Effector memory CD8-positive, alpha-beta T cell (primary cell): ENCODE data around the gene FBLN2.

ENCODE experiments used
- ATAC-seq: fragments of 150-1000 bp; cut with Tn5 transposase; replicated peaks from 2 replicates; pipeline ENCODE4 v1.10.0; 2021; ENCODE audit warnings: mild to moderate bottlenecking, moderate library complexity
- DNase-seq, 3 experiments: peaks; one replicate each; pipeline ENCODE4 v3.0.0; 2021
- H3K27ac Mint-ChIP-seq, 2 donors: one replicate each; pipeline ENCODE4 v1.8.0; 2022; ENCODE audit warnings: mild to moderate bottlenecking in 2 of 2, mixed read lengths in 2 of 2, moderate library complexity in 2 of 2
- H3K27me3 Mint-ChIP-seq, 2 donors: one replicate each; pipeline ENCODE4 v1.8.0; 2022; ENCODE audit warnings: mixed read lengths in 2 of 2
- H3K36me3 Mint-ChIP-seq: one replicate; pipeline ENCODE4 v1.8.0; 2022; ENCODE audit warnings: mild to moderate bottlenecking, moderate library complexity, mixed read lengths; ENCODE audit not compliant: insufficient read depth
- H3K4me1 Mint-ChIP-seq, 2 donors: one replicate each; pipeline ENCODE4 v1.8.0; 2022; ENCODE audit warnings: low read depth in 2 of 2, mixed read lengths in 2 of 2
- H3K4me3 Mint-ChIP-seq, 2 donors: one replicate each; pipeline ENCODE4 v1.8.0; 2022; ENCODE audit warnings: mild to moderate bottlenecking in 2 of 2, mixed read lengths in 2 of 2, moderate library complexity in 2 of 2
- H3K9me3 Mint-ChIP-seq, 2 donors: one replicate each; pipeline ENCODE4 v1.8.0; 2022; ENCODE audit warnings: mixed read lengths in 2 of 2

FBLN2 gene

GRCh38 chr3:13623101-13623654, 74.3 kb downstream of the FBLN2 start:
- peaks cover 6% of the 10 kb centered on the region in 2 donors for H3K4me1 Mint-ChIP-seq
- no peak overlapping the region for H3K4me3 Mint-ChIP-seq
- H3K27ac Mint-ChIP-seq: no peak overlapping the region
- no peak for ATAC-seq
- H3K9me3 Mint-ChIP-seq: peaks cover 0 to 4% of the 10 kb centered on the region in 2 donors
- H3K27me3 Mint-ChIP-seq: peaks cover 0 to 5% of the 10 kb centered on the region in 2 donors
- no peak for DNase-seq
- H3K36me3 Mint-ChIP-seq: no peaks in the 10 kb centered on the region

GRCh38 chr3:13624021-13624420, 75.1 kb downstream of the FBLN2 start:
- H3K4me3 Mint-ChIP-seq: no peak overlapping the region
- H3K4me1 Mint-ChIP-seq: peaks cover 6% of the 10 kb centered on the region in 2 donors
- H3K27ac Mint-ChIP-seq: no peak overlapping the region
- no peaks in the 10 kb centered on the region for H3K36me3 Mint-ChIP-seq
- peaks cover 0 to 4% of the 10 kb centered on the region in 2 donors for H3K9me3 Mint-ChIP-seq
- no peak for DNase-seq
- H3K27me3 Mint-ChIP-seq: peaks cover under 1 to 5% of the 10 kb centered on the region in 2 donors
- no peak for ATAC-seq

GRCh38 chr3:13624671-13625125, 75.8 kb downstream of the FBLN2 start:
- Mint-ChIP-seq H3K36me3 (no peaks in the 10 kb centered on the region), H3K27me3 (peaks cover 6 to 8% of the 10 kb centered on the region in 2 donors), H3K4me3 (no peak overlapping the region), H3K9me3 (peaks cover 0 to 4% of the 10 kb centered on the region in 2 donors), H3K27ac (peak overlapping the region in 1 of 2 donors; percentile 18), H3K4me1 (peaks cover 6% of the 10 kb centered on the region in 2 donors)
- DNase-seq: no peak
- ATAC-seq: no peak

- H3K4me3 Mint-ChIP-seq: no peak overlapping the region
These were observed 77.5 kb downstream of the FBLN2 start for GRCh38 chr3:13626396-13626795.

GRCh38 chr3:13626915-13627460, 78.1 kb downstream of the FBLN2 start:
- Mint-ChIP-seq H3K27me3 (peaks cover 11 to 18% of the 10 kb centered on the region in 2 donors), H3K36me3 (no peaks in the 10 kb centered on the region), H3K9me3 (peaks cover 0 to 4% of the 10 kb centered on the region in 2 donors), H3K4me1 (no peaks in the 10 kb centered on the region), H3K27ac (no peak overlapping the region), H3K4me3 (no peak overlapping the region)
- DNase-seq: no peak
- no peak for ATAC-seq

More at GRCh38 chr3:13626396-13626795, 77.5 kb downstream of the FBLN2 start:
- peaks cover 11 to 12% of the 10 kb centered on the region in 2 donors for H3K27me3 Mint-ChIP-seq
- no peak for DNase-seq
- peaks cover 5% of the 10 kb centered on the region in 2 donors for H3K4me1 Mint-ChIP-seq
- no peak for ATAC-seq
- H3K36me3 Mint-ChIP-seq: no peaks in the 10 kb centered on the region
- H3K27ac Mint-ChIP-seq: no peak overlapping the region
- peaks cover 0 to 4% of the 10 kb centered on the region in 2 donors for H3K9me3 Mint-ChIP-seq

- no peak for ATAC-seq
- H3K4me1 Mint-ChIP-seq: no peaks in the 10 kb centered on the region
- DNase-seq: no peak
- peaks cover 11 to 20% of the 10 kb centered on the region in 2 donors for H3K27me3 Mint-ChIP-seq
- no peak overlapping the region for H3K27ac Mint-ChIP-seq
- H3K9me3 Mint-ChIP-seq: peaks cover 0 to 4% of the 10 kb centered on the region in 2 donors
- H3K36me3 Mint-ChIP-seq: no peaks in the 10 kb centered on the region
- H3K4me3 Mint-ChIP-seq: no peak overlapping the region
These were observed 78.8 kb downstream of the FBLN2 start for GRCh38 chr3:13627681-13628080.

- Mint-ChIP-seq H3K27ac (no peak overlapping the region), H3K36me3 (no peaks in the 10 kb centered on the region), H3K27me3 (peaks cover 11 to 20% of the 10 kb centered on the region in 2 donors), H3K4me3 (no peak overlapping the region), H3K4me1 (no peaks in the 10 kb centered on the region), H3K9me3 (peaks cover 0 to 4% of the 10 kb centered on the region in 2 donors)
- ATAC-seq: no peak
- no peak for DNase-seq
These were observed 79.5 kb downstream of the FBLN2 start for GRCh38 chr3:13628432-13628831.

GRCh38 chr3:13628841-13629551, 80.1 kb downstream of the FBLN2 start:
- H3K9me3 Mint-ChIP-seq: peaks cover 0 to 4% of the 10 kb centered on the region in 2 donors
- ATAC-seq (no peak), DNase-seq (no peak)
- no peak overlapping the region for H3K27ac Mint-ChIP-seq
- H3K4me3 Mint-ChIP-seq: no peak overlapping the region
- no peaks in the 10 kb centered on the region for H3K4me1 Mint-ChIP-seq
- H3K27me3 Mint-ChIP-seq: peaks cover 11 to 20% of the 10 kb centered on the region in 2 donors
- peaks cover 2% of the 10 kb centered on the region for H3K36me3 Mint-ChIP-seq

GRCh38 chr3:13629644-13630043, 80.7 kb downstream of the FBLN2 start:
- H3K27ac Mint-ChIP-seq: no peak overlapping the region
- H3K4me1 Mint-ChIP-seq: no peaks in the 10 kb centered on the region
- H3K36me3 Mint-ChIP-seq: peaks cover 3% of the 10 kb centered on the region
- H3K4me3 Mint-ChIP-seq: no peak overlapping the region
- DNase-seq (no peak), ATAC-seq (no peak)
- peaks cover 11 to 20% of the 10 kb centered on the region in 2 donors for H3K27me3 Mint-ChIP-seq
- H3K9me3 Mint-ChIP-seq: peaks cover 0 to 4% of the 10 kb centered on the region in 2 donors

GRCh38 chr3:13631256-13631655, 82.3 kb downstream of the FBLN2 start:
- Mint-ChIP-seq H3K9me3 (no peaks in the 10 kb centered on the region), H3K36me3 (peaks cover 3% of the 10 kb centered on the region), H3K4me3 (no peak overlapping the region), H3K4me1 (no peaks in the 10 kb centered on the region), H3K27ac (no peak overlapping the region), H3K27me3 (peaks cover 17 to 32% of the 10 kb centered on the region in 2 donors)
- DNase-seq (no peak), ATAC-seq (no peak)

GRCh38 chr3:13633176-13633575, 84.3 kb downstream of the FBLN2 start:
- DNase-seq: no peak
- no peaks in the 10 kb centered on the region for H3K9me3 Mint-ChIP-seq
- ATAC-seq: no peak
- H3K27me3 Mint-ChIP-seq: peaks cover 17 to 42% of the 10 kb centered on the region in 2 donors
- peaks cover 3% of the 10 kb centered on the region for H3K36me3 Mint-ChIP-seq
- no peak overlapping the region for H3K27ac Mint-ChIP-seq
- no peak overlapping the region for H3K4me3 Mint-ChIP-seq
- H3K4me1 Mint-ChIP-seq: no peaks in the 10 kb centered on the region

- no peak overlapping the region for H3K27ac Mint-ChIP-seq
- DNase-seq: no peak
- no peaks in the 10 kb centered on the region for H3K4me1 Mint-ChIP-seq
These were observed 85.2 kb downstream of the FBLN2 start for GRCh38 chr3:13634151-13634550.

GRCh38 chr3:13634615-13635014, 85.7 kb downstream of the FBLN2 start:
- Mint-ChIP-seq H3K4me3 (no peak overlapping the region), H3K27me3 (peaks cover 18 to 45% of the 10 kb centered on the region in 2 donors), H3K27ac (no peak overlapping the region), H3K36me3 (peaks cover 3% of the 10 kb centered on the region), H3K4me1 (no peaks in the 10 kb centered on the region), H3K9me3 (no peaks in the 10 kb centered on the region)
- DNase-seq: no peak
- no peak for ATAC-seq

More at GRCh38 chr3:13634151-13634550, 85.2 kb downstream of the FBLN2 start:
- H3K27me3 Mint-ChIP-seq: peaks cover 19 to 47% of the 10 kb centered on the region in 2 donors
- H3K36me3 Mint-ChIP-seq: peaks cover 3% of the 10 kb centered on the region
- no peak overlapping the region for H3K4me3 Mint-ChIP-seq
- no peaks in the 10 kb centered on the region for H3K9me3 Mint-ChIP-seq
- no peak for ATAC-seq

- ATAC-seq (no peak), DNase-seq (no peak)
- no peak overlapping the region for H3K4me3 Mint-ChIP-seq
- no peak overlapping the region for H3K27ac Mint-ChIP-seq
- no peaks in the 10 kb centered on the region for H3K9me3 Mint-ChIP-seq
- peaks cover 3% of the 10 kb centered on the region for H3K36me3 Mint-ChIP-seq
- H3K27me3 Mint-ChIP-seq: peaks cover 12 to 42% of the 10 kb centered on the region in 2 donors
- no peaks in the 10 kb centered on the region for H3K4me1 Mint-ChIP-seq
These were observed 87.3 kb downstream of the FBLN2 start for GRCh38 chr3:13636186-13636585.
